Measurements from ENCODE around the gene SLC2A13. TPM values are rescaled to one million over a fixed set of nuclear protein-coding genes. Genes with fewer than 3 reads are reported as not detected.

The SLC2A13 gene
- total and polyA plus RNA-seq, 2 donors (not counting 3 experiments of a cell fraction or from before 2014, with no cell fraction given) = 1.2 to 4.9 TPM

DNA sequence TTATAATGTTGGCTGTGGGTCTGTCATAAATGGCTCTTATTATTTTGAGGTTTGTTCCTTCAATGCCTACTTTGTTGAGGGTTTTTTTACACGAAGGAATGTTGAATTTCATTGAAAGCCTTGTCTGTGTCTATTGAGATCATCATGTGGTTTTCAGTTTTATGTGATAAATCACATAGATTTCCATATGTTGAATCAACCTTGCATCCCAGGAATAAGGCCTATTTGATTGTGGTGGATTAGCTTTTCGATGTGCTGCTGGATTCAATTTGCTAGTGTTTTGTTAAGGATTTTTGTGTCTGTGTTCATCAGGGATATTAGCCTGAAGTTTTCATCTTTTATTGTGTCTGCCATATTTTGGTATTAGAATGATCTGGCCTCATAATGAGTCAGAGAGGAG, 27.6 kb downstream of the SLC2A13 start:
- Histone ChIP-seq H3K27me3 (ENCODE audit: control insufficient read depth in 2 of 2, insufficient read depth in 2 of 2, low read length in 2 of 2) (no peaks in the 10 kb centered on the region), H3K27ac (ENCODE audit: insufficient read depth, low read depth, low read length) (no peak overlapping the region), H3K79me2 (ENCODE audit: control insufficient read depth, insufficient read depth, low read length) (no peaks in the 10 kb centered on the region), H3K4me2 (ENCODE audit: insufficient read depth, low read length) (no peak overlapping the region), H3K9me3 (replicated peaks; ENCODE audit: control insufficient read depth, insufficient read depth, low read length) (no peaks in the 10 kb centered on the region), H3K4me3 (replicated peaks in 1 of 3; ENCODE audit: insufficient read depth in 1 of 3, low read depth in 1 of 3, low read length in 3 of 3) (no peak overlapping the region), H2AFZ (ENCODE audit: low read depth, low read length) (no peak overlapping the region), H3K4me1 (ENCODE audit: control insufficient read depth, extremely low read depth, insufficient read depth, low read length) (no peaks in the 10 kb centered on the region), H3K9me1 (replicated peaks; ENCODE audit: control insufficient read depth, extremely low read depth, insufficient read depth, low read length) (no peaks in the 10 kb centered on the region), H3K9ac (replicated peaks; ENCODE audit: extremely low read depth, insufficient read depth, low read length) (no peak overlapping the region), H3K36me3 (ENCODE audit: control insufficient read depth in 2 of 2, extremely low read depth in 1 of 2, insufficient read depth in 2 of 2, low read length in 2 of 2) (no peaks in the 10 kb centered on the region), H4K20me1 (replicated peaks; ENCODE audit: control insufficient read depth, extremely low read depth, insufficient read depth, low read length) (no peaks in the 10 kb centered on the region)
- dilution Hi-C loops (cut with MboI; ENCODE audit: extremely low pct_ligation_motif_present, low sequenced_read_pairs) (no loop called here), intact Hi-C loops (cut with micrococcal nuclease) (no loop called here)
- ChIA-PET CTCF (interaction anchor here (2.0 kb wide), 1 partner anchor 12 kb away, joined by 6 read pairs; no protein-coding TSS in a partner anchor), POLR2A (no interaction called here)
- BruUV-seq (replicated peaks) = no TSS peak
- no peak for FAIRE-seq
- no peak for DNase-seq (ENCODE audit: low read depth, low spot score)
- no peak for TF ChIP-seq JUN (IDR thresholded peaks at IDR 0.05; ENCODE audit: borderline replicate concordance, insufficient read depth, insufficient read length, low read depth)
- no peak for TF ChIP-seq GATA2 (IDR thresholded peaks at IDR 0.05; ENCODE audit: insufficient read depth, insufficient read length, low read depth, low read length)
- no peak for TF ChIP-seq MYC (IDR thresholded peaks at IDR 0.05; ENCODE audit: low read depth, low read length)
- TF ChIP-seq, protein P1, sequence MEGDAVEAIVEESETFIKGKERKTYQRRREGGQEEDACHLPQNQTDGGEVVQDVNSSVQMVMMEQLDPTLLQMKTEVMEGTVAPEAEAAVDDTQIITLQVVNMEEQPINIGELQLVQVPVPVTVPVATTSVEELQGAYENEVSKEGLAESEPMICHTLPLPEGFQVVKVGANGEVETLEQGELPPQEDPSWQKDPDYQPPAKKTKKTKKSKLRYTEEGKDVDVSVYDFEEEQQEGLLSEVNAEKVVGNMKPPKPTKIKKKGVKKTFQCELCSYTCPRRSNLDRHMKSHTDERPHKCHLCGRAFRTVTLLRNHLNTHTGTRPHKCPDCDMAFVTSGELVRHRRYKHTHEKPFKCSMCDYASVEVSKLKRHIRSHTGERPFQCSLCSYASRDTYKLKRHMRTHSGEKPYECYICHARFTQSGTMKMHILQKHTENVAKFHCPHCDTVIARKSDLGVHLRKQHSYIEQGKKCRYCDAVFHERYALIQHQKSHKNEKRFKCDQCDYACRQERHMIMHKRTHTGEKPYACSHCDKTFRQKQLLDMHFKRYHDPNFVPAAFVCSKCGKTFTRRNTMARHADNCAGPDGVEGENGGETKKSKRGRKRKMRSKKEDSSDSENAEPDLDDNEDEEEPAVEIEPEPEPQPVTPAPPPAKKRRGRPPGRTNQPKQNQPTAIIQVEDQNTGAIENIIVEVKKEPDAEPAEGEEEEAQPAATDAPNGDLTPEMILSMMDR (IDR thresholded peaks at IDR 0.05; ENCODE audit: extremely low read depth in 1 of 2, insufficient read depth in 1 of 2, low read depth in 1 of 2, low read length in 2 of 2) = no peak
- TF ChIP-seq POLR2AphosphoS5 (IDR thresholded peaks at IDR 0.05; ENCODE audit: insufficient read depth, low read depth, low read length) = no peak
- TF ChIP-seq FOS (IDR thresholded peaks at IDR 0.05; ENCODE audit: borderline replicate concordance, insufficient read depth, low read length) = no peak
- no peak for TF ChIP-seq EZH2 (IDR thresholded peaks at IDR 0.05; ENCODE audit: borderline replicate concordance, low read depth, low read length, severe bottlenecking)
- TF ChIP-seq, protein P2, sequence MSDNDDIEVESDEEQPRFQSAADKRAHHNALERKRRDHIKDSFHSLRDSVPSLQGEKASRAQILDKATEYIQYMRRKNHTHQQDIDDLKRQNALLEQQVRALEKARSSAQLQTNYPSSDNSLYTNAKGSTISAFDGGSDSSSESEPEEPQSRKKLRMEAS (IDR thresholded peaks at IDR 0.05; ENCODE audit: insufficient read depth, insufficient read length) = no peak
- no peak for TF ChIP-seq POLR2A (IDR thresholded peaks at IDR 0.05; ENCODE audit: low read depth, low read length)
